Upper lobe of right lung (tissue), 1 donor: Measurements from ENCODE around the gene RBM17. TPM values are rescaled to one million over a fixed set of nuclear protein-coding genes. Genes with fewer than 3 reads are reported as not detected.

ENCODE experiments used
- ATAC-seq: fragments of 200-7000 bp; cut with Tn5 transposase; one replicate; pipeline ENCODE4 v1.9.1; 2020; ENCODE audit warnings: mild to moderate bottlenecking, moderate library complexity
- DNase-seq: peaks from one replicate; pipeline ENCODE4 v3.0.0-alpha.2; 2020
- H3K27ac ChIP-seq: fragments of 200-600 bp; one replicate; pipeline ENCODE4 v1.8.0; 2022
- H3K27me3 ChIP-seq: fragments of 200-600 bp; one replicate; pipeline ENCODE4 v1.8.0; 2022; ENCODE audit warnings: mild to moderate bottlenecking
- H3K36me3 ChIP-seq: fragments of 200-600 bp; one replicate; pipeline ENCODE4 v1.8.0; 2022
- H3K4me1 ChIP-seq: fragments of 200-600 bp; one replicate; pipeline ENCODE4 v1.8.0; 2022
- H3K4me3 ChIP-seq: fragments of 200-600 bp; one replicate; pipeline ENCODE4 v1.8.0; 2022; ENCODE audit warnings: mild to moderate bottlenecking
- H3K9me3 ChIP-seq: fragments of 200-600 bp; one replicate; pipeline ENCODE4 v1.8.0; 2022
- CTCF ChIP-seq: fragments of 200-600 bp; IDR thresholded peaks from one replicate; pipeline ENCODE4 v1.8.0; 2022; ENCODE audit warnings: antibody characterized with exemption
- intact Hi-C: fragments of 100-400 bp; cut with DNase I; formaldehyde crosslinking; loops from one replicate; pipeline ENCODE4 v1.11.0; 2022
- total RNA-seq: library from RNA; stranded (reverse); fragmentation: NEBNext Ultra II Directional; extraction: Animal tissue kit (Norgen Biotek cat#: 25700); gene quantifications from one replicate; pipeline ENCODE4 v1.2.1, GENCODE V29; 2021
- donor health status: DM: no; HTN: yes; CAD: no; lungs with severe emphysema.

RBM17 gene
- total RNA-seq, 1 donor from 2014 or later, result 92.5 TPM

DNA sequence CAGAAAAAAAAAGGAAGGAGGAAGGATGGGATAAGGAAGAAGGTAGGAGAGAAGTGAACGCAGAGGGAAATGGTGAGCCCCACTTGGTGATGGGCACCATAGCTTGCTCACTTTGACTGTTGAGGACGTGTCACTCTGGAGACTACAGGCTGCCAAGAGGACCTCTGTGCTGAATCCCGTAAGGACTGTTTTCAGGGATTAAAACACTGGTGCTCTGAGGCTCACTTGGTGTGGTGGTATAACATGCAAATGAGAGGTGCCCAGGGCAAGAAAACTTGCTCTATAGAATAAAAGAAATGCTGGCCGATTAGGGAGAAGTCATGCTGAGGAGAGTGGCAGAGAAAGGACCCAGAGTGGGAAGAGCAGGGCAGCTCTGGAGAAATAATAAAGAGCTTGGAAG is 21.4 kb upstream of the RBM17 start:
- no peaks in the 10 kb centered on the region for H3K9me3 ChIP-seq
- H3K4me3 ChIP-seq, result no peak overlapping the region
- H3K4me1 ChIP-seq, result peaks cover 53% of the 10 kb centered on the region
- intact Hi-C loops, result loop anchor here (10.0 kb wide), 1 partner anchor 53 kb away; no protein-coding TSS in a partner anchor
- ATAC-seq, result no peak
- no peak overlapping the region for H3K27ac ChIP-seq
- no peak for TF ChIP-seq CTCF
- no peaks in the 10 kb centered on the region for H3K27me3 ChIP-seq
- no peaks in the 10 kb centered on the region for H3K36me3 ChIP-seq
- no peak for DNase-seq

GRCh38 chr10:6068006-6068405 is 20.8 kb upstream of the RBM17 start:
- no peak for ATAC-seq
- intact Hi-C loops, result loop anchor here (10.0 kb wide), 1 partner anchor 53 kb away; no protein-coding TSS in a partner anchor

GRCh38 chr10:6068422-6068821 is 20.4 kb upstream of the RBM17 start:
- DNase-seq (no peak), ATAC-seq (peak; percentile 76)
- Histone ChIP-seq H3K4me1 (peaks cover 53% of the 10 kb centered on the region), H3K4me3 (no peak overlapping the region), H3K27ac (peak overlapping the region; percentile 3), H3K9me3 (no peaks in the 10 kb centered on the region), H3K27me3 (no peaks in the 10 kb centered on the region), H3K36me3 (no peaks in the 10 kb centered on the region)
- no peak for TF ChIP-seq CTCF
- intact Hi-C loops, result loop anchor here (10.0 kb wide), 1 partner anchor 54 kb away; no protein-coding TSS in a partner anchor

More at GRCh38 chr10:6068006-6068405, 20.8 kb upstream of the RBM17 start:
- Histone ChIP-seq H3K4me3 (no peak overlapping the region), H3K27me3 (no peaks in the 10 kb centered on the region), H3K4me1 (peaks cover 53% of the 10 kb centered on the region), H3K9me3 (no peaks in the 10 kb centered on the region), H3K36me3 (no peaks in the 10 kb centered on the region), H3K27ac (peak overlapping the region; percentile 3)
- DNase-seq, result no peak
- TF ChIP-seq CTCF, result no peak

- intact Hi-C loops, result loop anchor here (10.0 kb wide), 1 partner anchor 55 kb away; no protein-coding TSS in a partner anchor
- H3K4me1 ChIP-seq, result peaks cover 53% of the 10 kb centered on the region
- DNase-seq (no peak), ATAC-seq (no peak)
- H3K36me3 ChIP-seq, result no peaks in the 10 kb centered on the region
- H3K4me3 ChIP-seq, result no peak overlapping the region
- H3K27me3 ChIP-seq, result no peaks in the 10 kb centered on the region
- TF ChIP-seq CTCF, result no peak
- H3K27ac ChIP-seq, result peak overlapping the region; percentile 3
- no peaks in the 10 kb centered on the region for H3K9me3 ChIP-seq
Measured at GRCh38 chr10:6069081-6069931, 19.5 kb upstream of the RBM17 start.

- H3K36me3 ChIP-seq, result no peaks in the 10 kb centered on the region
- intact Hi-C loops, result no loop called here
- no peaks in the 10 kb centered on the region for H3K27me3 ChIP-seq
- no peak for TF ChIP-seq CTCF
- H3K9me3 ChIP-seq, result no peaks in the 10 kb centered on the region
- H3K4me1 ChIP-seq, result peaks cover 48% of the 10 kb centered on the region
- ATAC-seq (peak; percentile 20), DNase-seq (no peak)
- peak overlapping the region; percentile 6 for H3K27ac ChIP-seq
- H3K4me3 ChIP-seq, result no peak overlapping the region
Measured at GRCh38 chr10:6070660-6071059, 18.2 kb upstream of the RBM17 start.
